ENCODE measurements around the gene IMPDH1.
"Not testable (repeated sequence)": the region's sequence is repeated elsewhere in the genome, so short reads cannot be mapped to it uniquely, and the experiment has no call there.

IMPDH1 gene

DNA sequence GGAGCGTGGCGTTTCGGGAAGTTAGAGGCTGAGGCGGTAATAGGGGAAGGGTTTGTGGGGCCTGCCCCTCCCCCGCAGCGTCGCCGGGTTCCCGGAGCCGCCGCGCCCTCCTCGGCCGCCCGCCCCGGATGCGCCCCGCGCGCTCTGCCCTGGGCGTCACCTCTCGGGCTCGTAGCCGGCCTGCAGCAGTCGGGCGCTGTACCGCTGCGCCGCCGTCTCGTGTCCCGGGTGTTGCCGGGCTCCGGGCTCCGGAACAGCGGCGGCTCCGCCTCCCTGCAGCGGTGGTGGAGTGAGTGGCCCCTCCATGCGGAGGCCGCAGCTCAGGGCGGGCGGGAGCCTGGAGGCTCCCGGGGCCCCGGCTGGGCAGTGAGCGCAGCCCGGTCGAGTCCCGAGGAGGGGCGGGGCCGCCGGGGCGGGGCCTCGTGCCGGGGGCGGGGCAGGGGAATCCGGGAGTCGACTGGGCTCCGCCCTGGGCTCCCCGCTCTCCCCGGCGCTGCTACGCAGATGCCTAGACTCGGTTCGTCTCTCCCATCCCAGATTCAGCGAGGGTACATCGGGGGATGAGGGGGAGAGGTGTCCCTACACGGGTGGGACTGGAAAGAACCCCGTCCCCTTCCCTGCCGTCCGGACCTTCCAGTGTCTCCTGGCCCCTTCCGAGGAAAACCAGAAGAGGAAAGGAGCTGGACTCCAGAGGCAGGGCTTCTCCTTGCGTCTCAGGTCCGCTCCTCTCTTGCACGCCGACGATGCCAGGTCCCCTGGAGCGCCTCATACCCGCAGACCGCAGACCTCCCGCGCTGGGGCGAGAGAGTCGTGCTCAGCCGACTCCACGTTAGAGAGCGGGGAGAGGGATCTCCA, at the start of gene IMPDH1:
Gene IMPDH1, minus strand, starts transcription at position 387 of the 855 bp plus-strand sequence. Its CDS starts 81 bp downstream, at position 306.
- DNase-seq = peak; percentile 85

DNA sequence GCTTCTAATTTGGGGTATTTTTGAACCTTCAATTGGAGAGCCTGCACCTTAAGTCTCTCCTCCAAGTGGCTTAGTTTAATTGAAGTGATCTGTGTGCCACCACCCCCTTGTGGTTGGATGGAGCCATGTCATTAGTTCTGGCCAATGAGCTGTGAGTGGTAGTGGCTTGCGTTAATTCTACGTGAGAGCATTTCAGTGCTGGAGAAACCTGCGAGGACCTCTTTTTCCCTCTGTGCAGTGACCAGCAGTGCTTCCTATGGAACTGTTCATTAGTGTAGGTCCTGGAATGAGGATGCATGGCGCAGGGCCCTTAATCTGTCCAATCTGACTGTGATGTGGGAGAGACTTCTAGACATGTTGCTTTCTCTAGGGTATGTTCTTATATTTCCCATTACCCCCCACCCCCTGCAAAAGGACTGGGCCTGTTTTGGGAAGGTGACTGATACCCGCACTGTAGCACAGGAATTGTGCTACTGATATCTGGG, 49.7 kb upstream of the IMPDH1 start:
- DNase-seq = peak; percentile 85

DNA sequence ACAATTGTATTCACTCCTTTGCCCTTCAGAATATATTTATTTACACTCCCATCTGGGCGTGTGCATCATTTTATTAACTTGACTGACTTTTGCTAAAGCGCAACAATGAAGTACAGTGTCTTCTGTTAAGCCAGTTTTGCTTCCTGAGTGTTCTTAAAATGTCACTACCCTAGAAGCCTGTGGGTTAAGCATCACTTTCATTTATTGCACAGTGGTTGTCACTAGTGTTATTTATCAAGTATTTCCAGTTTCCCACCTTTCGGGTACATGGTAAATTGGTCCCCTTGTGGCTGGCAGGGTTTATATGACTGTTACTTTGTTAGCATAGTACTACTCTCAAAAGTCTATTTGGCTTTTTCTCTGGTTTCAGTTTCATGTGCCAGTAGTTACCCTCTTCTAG, 49.2 kb upstream of the IMPDH1 start:
- DNase-seq = no peak

DNA sequence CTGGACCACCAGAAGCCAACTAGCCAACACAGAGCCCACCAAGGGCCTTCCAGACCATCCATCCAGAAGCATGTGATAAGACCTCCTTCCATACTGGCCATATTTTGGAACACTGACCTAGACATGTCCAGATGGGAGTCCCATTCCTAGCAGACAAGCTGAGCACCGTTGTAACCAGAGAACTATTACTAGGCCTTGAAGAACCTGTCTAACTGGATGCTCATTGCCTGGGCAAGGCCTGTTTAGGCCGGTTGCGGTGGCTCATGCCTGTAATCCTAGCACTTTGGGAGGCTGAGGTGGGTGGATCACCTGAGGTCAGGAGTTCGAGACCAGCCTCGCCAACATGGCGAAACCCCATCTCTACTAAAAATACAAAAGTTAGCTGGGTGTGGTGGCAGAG, 47.6 kb upstream of the IMPDH1 start:
- DNase-seq = not testable (repeated sequence)

DNA sequence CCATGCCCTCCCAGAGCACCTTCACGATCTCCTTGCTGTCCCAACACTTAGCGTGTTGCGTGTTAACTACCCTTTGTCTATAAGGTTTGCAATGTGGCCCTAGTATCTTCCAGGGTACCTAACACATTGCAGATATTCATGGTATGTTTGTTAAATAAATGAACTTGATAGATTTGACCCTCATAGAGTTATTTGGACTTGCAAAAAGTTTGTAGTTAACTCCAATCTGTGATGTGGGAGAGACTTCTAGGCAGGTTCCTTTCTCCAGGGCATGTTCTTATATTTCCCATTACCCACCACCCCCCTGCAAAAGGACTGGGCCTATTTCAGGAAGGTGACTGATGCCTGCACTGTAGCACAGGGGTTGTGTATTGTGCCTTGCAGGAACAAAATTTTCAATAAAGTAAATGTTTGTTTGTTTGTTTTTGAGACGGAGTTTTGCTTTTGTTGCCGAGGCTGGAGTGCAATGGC, 46.5 kb upstream of the IMPDH1 start:
- DNase-seq = no peak

DNA sequence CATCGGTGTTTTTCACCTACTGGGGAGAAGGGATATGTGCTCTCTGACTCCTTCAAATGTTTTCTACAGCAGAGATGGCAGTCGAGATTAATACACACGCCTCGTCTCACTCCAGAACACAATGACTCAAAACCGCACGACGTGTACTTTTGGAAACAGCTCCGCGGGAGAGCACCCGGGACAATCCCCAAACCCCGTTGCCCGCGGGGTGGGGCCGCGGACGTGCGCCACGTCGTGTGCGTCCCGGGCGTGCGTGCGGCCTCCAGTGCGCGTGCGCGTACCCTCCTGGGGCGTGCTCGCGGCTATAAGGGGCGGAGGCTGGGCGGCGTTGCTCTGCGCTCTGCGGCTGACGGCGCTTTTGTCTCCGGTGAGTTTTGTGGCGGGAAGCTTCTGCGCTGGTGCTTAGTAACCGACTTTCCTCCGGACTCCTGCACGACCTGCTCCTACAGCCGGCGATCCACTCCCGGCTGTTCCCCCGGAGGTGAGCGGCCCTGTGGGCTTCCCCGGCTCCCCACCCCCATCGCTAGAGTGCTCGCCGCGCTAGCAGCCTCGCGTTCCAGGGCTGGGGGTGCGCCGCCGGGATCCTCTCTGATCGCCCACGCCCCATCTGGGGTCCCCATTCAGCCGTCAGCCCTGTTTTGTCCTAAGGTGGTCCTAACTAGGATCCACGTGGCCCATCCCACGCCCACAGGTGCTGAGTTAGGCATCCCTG, 45.9 kb upstream of the IMPDH1 start, which contains the start of gene HILPDA:
Gene HILPDA, plus strand, starts transcription at position 336 of the 712 bp plus-strand sequence. CDS start 1,391 bp downstream, outside the sequence.
- peak; percentile 93 for DNase-seq

DNA sequence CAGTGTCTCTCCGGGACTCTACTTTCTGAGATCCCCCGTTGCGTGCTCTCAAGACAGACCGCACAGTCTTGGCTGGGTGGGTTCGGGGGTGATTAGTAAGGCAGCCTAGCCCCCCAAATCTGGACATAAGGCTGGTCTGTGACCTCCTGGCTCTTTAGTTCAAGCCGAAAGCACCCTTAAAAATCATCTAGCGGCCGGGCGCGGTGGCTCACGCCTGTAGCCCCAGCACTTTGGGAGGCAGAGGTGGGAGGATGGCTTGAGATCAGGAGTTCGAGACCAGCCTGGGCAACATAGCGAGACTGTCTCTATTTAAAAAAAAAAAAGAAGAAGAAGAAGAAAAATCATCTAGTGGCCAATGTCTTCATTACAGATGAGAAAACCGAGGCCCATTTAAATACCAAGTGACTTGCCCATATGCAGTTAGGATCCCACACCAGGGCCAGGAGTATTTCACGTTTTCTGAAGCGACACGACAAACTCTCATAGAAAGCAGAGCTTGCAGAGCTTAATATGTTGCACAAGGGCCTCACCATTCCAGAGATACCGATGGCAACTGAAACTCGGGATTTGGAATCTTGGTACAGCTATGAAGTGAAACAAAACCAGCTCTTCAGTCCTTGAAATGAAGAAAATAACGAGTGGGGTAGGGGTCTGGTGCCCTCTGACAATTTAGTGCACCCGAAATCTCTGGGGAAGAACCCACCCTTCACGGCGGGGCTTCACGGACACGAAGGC, 45.2 kb upstream of the IMPDH1 start:
- no peak for DNase-seq

DNA sequence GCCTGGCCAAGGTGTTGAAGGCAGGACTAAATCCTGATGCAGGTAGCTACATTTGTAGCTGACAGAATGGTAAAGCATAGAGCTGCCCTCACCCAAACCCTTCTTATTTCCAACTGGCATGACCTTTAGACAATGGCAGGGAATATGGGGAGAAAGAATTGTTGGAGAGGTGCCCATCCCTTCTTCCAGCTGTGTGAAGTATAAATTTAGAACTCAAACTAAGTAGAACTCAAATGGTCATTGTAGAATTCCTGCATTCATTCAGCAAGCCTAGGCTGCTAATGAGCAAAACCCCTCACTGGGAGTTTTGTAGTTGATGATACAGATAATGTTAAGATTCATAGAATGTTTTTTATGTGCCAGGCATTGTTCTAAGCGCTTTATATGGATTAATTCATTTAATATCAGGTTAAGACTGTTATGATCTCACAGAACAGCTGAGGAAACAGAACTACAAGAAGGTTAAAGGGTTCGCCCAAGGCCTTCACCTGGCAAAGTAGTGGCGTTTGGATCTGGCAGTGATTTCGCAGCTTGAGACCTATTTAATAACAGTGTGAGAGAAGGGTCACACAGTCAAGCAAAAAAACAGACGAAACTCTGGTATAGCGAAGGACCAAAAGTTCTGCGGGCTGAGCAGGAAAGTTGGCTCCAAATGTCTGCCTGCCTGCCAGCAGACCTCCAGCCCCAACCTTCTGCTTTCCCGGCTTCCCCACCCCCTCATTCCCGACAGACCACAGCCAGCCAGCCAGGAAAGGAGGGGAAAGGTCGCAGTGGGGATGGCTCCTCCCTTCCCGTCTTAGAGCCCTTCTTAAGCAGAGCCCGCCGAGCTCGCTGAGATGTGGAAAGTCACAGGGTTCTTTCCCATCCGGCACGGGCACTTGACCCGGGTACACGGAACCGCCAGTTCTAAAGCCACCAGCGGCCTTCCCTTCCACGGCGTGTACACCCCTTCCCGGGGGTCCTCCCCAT, 44.3 kb upstream of the IMPDH1 start:
- peak; percentile 96 for DNase-seq

DNA sequence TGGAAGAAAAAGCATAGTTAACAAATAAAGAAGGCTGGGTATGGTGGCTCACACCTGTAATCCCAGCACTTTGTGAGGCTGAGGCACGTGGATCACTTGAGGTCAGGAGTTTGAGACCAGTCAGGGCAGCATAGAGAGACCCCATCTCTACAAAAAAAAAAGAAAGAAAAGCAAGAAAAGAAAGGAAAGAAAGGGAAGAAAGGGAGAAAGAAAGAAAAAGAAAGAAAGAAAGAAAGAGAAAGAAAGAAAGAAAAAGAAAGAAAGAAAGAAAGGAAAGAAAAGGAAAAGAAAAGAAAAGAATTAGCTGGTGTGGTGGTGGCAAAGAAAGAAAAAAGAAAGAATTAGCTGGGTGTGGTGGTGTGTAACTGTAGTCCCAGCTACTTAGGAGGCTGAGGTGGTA, 42.8 kb upstream of the IMPDH1 start:
- DNase-seq = no peak

DNA sequence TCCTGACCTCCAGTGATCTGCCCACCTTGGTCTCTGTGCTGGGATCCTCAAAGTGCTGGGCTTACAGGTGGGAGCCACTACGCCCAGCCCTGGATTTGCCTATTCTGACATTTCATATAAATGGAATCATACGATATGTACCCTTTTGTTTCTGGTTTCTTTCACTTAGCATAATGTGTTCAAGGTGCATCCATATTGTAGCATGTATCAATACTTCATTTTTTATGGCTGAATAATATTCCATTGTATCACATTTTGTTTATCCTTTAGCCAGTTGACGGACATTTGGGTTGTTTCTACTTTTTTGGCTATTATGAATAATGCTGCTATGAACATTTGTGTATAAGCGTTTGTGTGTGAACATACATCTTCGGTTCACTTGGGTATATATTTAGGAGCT, 41.1 kb upstream of the IMPDH1 start:
- no peak for DNase-seq

DNA sequence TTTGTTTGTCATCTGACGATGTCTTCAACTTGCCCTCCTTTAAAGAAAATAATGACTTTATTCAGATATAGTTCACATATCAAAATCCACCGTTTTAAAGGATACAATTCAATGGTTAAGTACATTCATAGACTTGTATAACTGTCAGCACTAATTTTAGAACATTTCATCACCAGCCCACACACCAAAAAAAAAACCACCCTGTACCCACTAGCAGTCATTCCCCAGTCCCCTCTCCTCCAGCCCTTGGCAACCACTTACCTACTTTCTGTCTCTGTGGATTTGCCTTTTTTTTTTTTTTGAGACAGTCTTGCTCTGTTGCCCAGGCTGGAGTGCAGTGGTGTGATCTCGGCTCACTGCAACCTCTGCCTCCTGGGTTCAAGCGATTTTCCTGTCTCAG, 40.6 kb upstream of the IMPDH1 start:
- DNase-seq = no peak

DNA sequence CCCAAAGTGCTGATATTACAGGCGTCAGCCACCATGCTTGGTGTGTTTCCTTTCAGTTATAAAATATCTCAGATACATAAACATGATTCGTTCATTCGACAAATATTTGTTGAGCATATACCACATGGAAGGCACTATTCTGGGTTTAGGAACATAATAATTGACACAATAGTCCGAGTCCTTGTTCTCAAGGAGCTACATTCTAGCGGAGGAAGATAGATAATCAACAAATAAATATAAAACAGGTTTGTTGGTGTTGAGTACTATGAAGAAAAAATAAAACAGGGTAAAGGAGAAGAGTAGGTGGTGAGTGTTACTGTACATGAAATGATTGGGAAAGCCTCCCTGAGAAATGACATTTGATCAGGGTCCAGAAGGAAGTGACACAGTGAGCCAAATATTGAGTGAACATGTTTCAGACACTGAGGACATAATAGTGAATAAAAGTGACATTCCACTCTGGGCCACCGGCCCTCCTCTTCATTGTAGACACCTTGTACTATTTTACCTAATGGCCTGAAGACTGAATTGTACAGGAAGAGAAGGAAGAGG, 39.0 kb upstream of the IMPDH1 start:
- no peak for DNase-seq

DNA sequence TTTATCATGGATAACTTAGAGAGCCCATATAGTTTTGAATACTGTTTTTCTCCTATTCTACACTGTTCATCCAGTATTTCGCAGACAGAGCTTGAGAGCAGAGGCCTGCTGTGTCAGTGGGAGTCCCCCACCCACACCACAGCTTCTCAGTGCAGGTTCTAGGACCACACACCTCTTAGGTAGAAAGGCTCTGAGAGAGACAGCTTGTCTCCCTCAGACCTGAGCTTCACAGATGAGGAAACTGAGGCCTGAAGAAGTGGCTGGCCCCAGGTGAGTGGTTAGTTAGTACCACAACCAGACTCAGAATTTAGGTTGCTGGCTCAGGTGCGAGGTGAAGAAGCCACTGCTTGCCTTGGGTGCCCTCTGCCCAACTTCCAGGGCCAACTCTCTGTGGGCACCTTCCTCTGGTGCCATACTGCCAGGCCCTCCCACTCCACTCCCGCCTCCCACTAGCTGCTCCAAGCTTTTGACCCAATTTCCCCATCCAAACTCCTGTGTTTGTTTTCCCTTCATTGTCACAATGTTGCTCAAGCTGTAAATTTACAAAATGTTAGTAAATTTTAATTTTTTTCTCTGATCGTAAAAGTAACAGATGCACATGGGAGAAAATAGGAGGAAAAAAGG, 38.3 kb upstream of the IMPDH1 start:
- DNase-seq = no peak

DNA sequence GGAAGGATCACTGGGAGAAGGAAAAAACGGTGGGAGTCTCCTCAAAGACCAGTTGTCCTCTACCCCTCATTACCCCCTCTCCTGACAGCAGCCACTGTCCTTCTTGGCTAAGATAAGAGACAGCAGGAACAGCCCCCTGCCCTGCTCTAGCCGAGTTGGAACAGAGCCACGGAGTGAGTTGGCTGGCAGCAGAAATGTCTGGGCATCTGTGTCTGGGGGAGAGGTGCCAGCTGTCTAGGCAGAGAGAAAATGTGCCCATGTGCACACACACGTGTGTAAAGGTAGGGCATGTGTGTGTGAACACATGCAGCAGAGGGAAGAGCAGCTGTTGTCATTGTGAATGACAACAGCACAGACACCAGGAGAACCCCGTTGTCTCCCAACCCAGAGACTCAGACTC, 36.5 kb upstream of the IMPDH1 start:
- DNase-seq = no peak

DNA sequence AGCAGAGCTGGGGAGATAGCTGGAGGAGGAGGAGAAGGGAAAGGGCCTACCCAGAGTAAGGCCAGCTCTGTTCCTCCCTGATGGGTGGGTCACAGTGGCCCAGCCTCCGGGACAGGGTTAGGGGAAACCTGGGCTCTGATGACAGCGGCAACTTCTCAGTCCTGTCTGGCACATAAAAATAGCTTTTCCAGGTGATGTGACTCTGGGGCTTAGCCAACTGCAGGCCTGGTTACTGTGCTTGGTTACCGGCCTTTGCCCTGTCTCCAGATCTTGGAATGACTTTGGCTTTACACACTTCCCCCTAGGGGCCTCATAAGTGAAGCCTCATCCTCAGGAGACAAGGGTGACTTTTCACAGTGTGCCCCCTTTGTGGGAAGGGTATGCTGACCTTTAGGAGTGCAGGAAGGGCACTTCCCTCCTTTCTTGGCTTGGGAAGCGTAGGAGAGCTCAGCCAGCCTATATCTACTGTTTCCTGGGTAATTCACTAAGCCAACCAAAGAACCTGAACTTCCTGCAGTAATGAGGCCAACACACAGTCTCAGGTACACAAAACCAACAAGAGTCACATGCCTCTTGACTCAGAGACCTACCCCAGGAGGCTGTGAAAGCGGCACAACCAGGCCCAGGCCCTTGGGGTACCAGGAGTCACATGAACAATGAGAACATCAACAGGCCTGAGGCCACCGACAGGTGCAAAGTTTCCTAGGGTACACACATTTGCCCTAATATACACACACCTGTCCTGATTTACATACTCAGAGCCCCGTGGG, 34.2 kb upstream of the IMPDH1 start:
- DNase-seq = no peak

DNA sequence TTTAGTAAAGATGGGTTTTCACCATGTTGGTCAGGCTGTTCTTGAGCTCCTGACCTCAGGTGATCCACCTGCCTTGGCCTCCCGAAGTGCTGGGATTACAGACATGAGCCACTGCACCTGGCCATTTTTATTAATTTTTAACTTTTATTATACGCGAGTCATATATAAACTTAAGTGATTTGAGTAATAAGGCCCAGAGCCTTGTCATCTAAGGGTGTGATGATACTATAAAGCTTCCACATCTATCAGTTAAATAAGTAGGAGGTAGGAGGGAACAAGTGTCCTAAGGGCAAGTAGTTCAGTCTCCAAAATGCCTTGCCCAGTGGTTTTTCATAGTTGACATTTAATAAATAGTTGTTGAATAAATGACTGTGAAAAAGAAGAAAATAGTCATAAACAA, 32.6 kb upstream of the IMPDH1 start:
- DNase-seq = no peak

DNA sequence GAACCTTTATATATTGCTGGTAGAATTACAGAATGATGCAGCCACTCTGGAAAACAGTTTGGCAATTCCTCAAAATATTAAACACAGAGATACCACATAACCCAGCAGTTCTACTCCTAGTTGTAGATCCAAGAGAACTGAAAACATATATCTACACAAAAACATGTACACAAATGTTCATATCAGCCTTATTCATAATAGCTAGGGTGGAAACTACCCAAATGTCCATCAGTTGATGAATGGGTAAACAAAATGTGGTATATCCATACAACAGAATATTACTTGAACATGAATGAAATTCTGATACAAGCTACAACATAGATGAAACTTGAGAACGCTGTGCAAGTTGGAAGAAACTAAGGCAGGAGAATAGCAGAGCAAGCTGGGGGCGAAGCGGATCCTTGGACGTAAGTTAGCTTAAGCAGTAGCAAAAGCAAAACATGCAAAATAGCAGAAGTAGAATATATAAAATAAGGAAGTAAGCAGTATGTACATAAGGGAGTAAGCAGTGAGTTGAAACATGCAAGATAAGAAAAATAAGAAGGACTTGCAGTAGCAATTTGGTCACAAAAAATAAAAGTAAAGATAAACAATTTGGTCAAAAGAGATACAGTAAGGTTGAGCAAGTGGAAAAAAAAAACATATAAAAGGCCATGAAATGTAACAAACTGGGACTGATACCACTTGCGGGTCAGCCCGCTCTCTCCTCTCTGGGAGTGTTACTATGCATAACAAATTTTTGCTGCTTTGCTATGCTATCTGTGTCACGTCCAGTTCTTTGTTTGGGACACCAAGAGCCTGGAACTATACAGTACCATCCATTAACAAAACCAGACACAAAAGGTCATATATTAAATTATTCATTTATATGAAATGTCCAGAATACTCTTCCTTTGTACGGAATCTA, 27.9 kb upstream of the IMPDH1 start:
- no peak for DNase-seq

DNA sequence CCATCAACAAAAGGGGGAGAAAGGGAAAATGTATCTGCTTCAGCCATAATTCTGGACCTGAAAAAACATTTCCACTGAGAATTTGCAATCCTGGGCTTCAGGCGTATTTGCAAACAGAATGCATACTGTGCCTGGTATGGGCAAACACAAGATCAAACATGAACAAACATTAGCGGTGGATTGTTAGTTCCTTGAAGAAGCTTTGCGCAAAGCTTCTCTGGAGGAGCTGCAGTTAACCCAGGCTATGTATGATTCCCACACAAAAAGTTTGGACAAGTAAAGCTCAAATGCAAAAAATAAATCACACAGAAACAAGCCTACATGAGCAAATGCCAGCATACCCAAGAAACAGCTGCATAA, 25.5 kb upstream of the IMPDH1 start:
- DNase-seq = no peak

Measured in NCI-H82 (cell line).